Activated naive CD4-positive, alpha-beta T cell treated with anti-CD3 and anti-CD28 coated beads for 36 hours (primary cell): Measurements from ENCODE around the gene DMKN. TPM values are rescaled to one million over a fixed set of nuclear protein-coding genes. Genes with fewer than 3 reads are reported as not detected.

Experiments
- CTCF ChIA-PET: fragments of 350-600 bp; sonication (Branson Sonifier 250); formaldehyde crosslinking; loops from one replicate; lab custom pipeline; 2021; ENCODE audit warnings: antibody characterized with exemption; lab: Charles Lee
- DNase-seq: peaks from one replicate; pipeline ENCODE4 v3.0.0-alpha.2; 2020
- H3K27ac Mint-ChIP-seq: one replicate; pipeline ENCODE4 v1.8.0; 2021; ENCODE audit warnings: mild to moderate bottlenecking, mixed read lengths
- H3K27me3 Mint-ChIP-seq: one replicate; pipeline ENCODE4 v1.8.0; 2021; ENCODE audit warnings: low read depth, mixed read lengths
- H3K36me3 Mint-ChIP-seq: one replicate; pipeline ENCODE4 v1.8.0; 2021; ENCODE audit warnings: low read depth, mixed read lengths
- H3K4me1 Mint-ChIP-seq: one replicate; pipeline ENCODE4 v1.8.0; 2021; ENCODE audit warnings: low read depth, mixed read lengths
- H3K4me3 Mint-ChIP-seq: one replicate; pipeline ENCODE4 v1.8.0; 2021; ENCODE audit warnings: mild to moderate bottlenecking, moderate library complexity, mixed read lengths
- H3K9me3 Mint-ChIP-seq: one replicate; pipeline ENCODE4 v1.8.0; 2021; ENCODE audit warnings: mixed read lengths
- intact Hi-C: fragments of 100-400 bp; cut with micrococcal nuclease; formaldehyde crosslinking; loops from one replicate; pipeline ENCODE4 v1.15.1; 2023
- total RNA-seq, 2 experiments: library from RNA; stranded (reverse); gene quantifications; one replicate each; pipeline ENCODE4 v1.2.3, GENCODE V29; 2021

DMKN gene
- total RNA-seq, 2 experiments from 2014 or later: 0.86 to 1.7 TPM

DNA sequence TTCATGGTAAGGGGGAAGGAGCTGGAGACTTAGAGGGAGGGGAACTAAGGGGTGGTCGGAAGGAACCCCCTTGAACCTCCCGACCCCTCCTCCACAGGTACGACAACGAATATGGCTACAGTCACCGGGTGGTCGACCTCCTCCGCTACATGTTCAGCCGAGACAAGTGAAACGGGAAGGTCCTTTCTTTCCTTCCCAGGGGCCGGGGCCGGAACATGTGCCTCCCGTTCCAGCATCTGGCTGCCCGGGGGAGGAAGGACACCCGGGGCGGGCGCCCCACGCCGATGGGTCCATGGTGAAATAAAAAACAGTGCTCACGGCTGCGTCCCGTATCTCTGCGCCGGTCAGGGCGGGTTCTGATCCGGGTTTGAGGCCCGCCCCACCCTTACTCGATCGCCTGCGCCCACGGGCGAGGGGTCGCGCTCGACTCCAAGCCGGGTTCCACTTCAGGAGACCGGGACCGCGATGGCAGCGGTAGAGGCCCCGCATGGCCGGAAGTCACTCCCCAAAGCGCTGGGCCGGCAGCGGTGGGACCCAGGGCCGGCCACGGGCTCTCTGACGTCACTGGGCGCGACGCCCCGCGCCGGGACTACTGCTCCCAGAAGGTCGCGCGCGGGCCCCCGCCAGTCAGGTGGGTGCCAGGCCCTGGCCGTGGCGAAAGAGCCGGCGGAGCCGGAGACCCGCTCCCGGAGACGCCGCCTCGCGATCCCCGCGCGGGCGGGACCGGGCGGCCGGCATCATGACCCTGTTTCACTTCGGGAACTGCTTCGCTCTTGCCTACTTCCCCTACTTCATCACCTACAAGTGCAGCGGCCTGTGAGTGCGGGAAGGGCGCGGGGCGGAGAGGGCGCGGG is 31.8 kb upstream of the DMKN start, which contains the start of gene TMEM147:
Gene TMEM147, plus strand, starts transcription at position 626 of the 854 bp plus-strand sequence. Its CDS starts 114 bp downstream, at position 740.
- no peaks in the 10 kb centered on the region for H3K27me3 Mint-ChIP-seq
- CTCF ChIA-PET: interaction anchor here (1.2 kb wide), 1 partner anchor 34 kb away, joined by 3 read pairs; no protein-coding TSS in a partner anchor
- DNase-seq: peak; percentile 85
- no peaks in the 10 kb centered on the region for H3K9me3 Mint-ChIP-seq
- H3K4me3 Mint-ChIP-seq: peak within 1 kb of the TSS; percentile 87
- intact Hi-C loops: loop anchor here (1.0 to 5.0 kb wide), 6 partner anchors 67 to 357 kb away; partner anchors contain the start of genes ETV2, HAUS5, HCST and NFKBID
- H3K4me1 Mint-ChIP-seq: peaks cover 38% of the 10 kb centered on the region
- peaks cover 15% of the 10 kb centered on the region for H3K36me3 Mint-ChIP-seq
- peak within 1 kb of the TSS; percentile 90 for H3K27ac Mint-ChIP-seq

DNA sequence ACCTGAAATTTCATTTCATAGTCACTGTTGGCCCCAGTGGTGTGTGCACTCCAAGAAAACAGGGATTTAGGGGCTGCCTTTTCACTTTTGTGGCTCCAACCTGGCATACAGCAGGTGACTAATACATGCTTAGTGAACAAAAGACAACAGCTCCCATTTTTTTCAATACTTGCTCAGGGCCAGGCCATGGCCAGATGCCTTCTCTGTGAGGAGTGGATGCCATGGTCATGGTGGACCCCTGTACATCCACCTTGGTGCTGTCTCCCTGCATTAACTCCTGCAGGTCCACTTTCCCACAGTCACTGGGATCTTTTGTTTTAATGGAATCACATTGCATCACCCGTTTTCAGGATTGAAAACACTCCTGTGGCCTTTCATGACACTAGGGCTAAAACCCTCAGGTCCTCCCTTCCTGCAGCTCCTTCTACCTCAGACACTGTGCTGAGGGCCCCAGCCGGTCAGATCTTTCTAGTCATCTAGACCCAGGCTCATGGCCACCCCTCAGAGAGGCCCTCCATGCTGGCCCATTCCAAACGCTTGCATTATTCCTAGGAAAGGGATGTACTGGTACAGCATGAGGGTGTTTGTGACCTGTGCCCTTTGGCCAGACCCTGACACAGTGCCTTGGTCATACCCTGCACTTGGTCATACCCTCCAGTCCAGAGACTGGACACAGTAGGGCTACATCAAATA is 30.8 kb upstream of the DMKN start:
- intact Hi-C loops: no loop called here
- DNase-seq: no peak
- H3K9me3 Mint-ChIP-seq: no peaks in the 10 kb centered on the region
- CTCF ChIA-PET: interaction anchor here (1.2 kb wide), 1 partner anchor 34 kb away, joined by 3 read pairs; no protein-coding TSS in a partner anchor
- H3K4me3 Mint-ChIP-seq: peak overlapping the region; percentile 87
- peak overlapping the region; percentile 68 for H3K27ac Mint-ChIP-seq
- H3K27me3 Mint-ChIP-seq: no peaks in the 10 kb centered on the region
- H3K4me1 Mint-ChIP-seq: peaks cover 37% of the 10 kb centered on the region
- H3K36me3 Mint-ChIP-seq: peaks cover 13% of the 10 kb centered on the region

DNA sequence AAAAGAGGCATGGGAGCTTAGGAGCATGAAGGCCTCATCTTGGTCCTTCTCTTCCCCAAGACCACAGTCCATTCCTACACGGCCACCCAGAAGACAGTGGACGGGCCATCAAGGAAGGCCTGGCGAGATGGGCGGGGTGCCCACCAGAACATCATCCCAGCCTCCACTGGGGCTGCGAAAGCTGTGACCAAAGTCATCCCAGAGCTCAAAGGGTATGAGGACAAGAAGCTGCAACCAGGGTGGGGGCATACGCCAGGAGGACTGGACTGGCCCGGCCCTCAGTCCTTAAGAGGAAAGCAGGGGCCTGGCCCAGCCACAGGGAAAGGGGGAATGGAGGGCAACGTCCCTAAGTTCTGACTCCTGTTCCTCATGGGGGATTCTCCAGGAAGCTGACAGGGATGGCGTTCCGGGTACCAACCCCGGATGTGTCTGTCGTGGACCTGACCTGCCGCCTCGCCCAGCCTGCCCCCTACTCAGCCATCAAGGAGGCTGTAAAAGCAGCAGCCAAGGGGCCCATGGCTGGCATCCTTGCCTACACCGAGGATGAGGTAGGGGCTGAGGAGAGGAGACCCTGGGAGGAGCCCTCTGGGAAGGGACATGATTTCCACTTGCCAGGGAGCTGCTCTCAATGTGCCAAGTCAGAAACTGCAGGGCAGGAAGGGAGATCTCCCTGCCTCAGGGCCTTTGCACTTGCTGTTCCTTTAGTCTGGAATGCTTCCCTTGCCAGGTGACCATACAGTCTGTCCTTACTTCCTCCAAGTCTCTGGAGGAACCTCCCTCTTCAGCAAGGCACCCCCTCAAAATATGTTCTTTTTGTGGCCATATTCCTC is 30.0 kb upstream of the DMKN start:
- CTCF ChIA-PET: no interaction called here
- H3K4me3 Mint-ChIP-seq: no peak overlapping the region
- no peak for DNase-seq
- intact Hi-C loops: no loop called here
- H3K27ac Mint-ChIP-seq: no peak overlapping the region
- H3K9me3 Mint-ChIP-seq: no peaks in the 10 kb centered on the region
- peaks cover 10% of the 10 kb centered on the region for H3K36me3 Mint-ChIP-seq
- peaks cover 31% of the 10 kb centered on the region for H3K4me1 Mint-ChIP-seq
- no peaks in the 10 kb centered on the region for H3K27me3 Mint-ChIP-seq

DNA sequence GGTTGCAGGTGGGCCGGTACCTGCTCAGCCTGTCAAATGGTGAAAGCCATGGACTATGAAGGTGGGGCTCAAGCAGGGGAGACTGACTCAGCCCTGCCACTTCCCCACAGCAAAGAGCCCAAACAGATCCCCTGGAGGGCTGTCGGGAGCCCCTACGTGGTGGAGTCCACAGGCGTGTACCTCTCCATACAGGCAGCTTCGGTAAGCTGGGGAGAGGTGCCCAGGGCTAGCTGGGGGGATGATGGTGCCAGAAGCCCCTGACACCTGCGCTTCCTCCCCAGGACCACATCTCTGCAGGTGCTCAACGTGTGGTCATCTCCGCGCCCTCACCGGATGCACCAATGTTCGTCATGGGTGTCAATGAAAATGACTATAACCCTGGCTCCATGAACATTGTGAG is 28.8 kb upstream of the DMKN start:
- Mint-ChIP-seq H3K27me3 (no peaks in the 10 kb centered on the region), H3K9me3 (no peaks in the 10 kb centered on the region), H3K4me1 (peaks cover 26% of the 10 kb centered on the region), H3K4me3 (no peak overlapping the region), H3K27ac (no peak overlapping the region), H3K36me3 (peaks cover 10% of the 10 kb centered on the region)
- no peak for DNase-seq
- CTCF ChIA-PET: no interaction called here
- intact Hi-C loops: no loop called here

DNA sequence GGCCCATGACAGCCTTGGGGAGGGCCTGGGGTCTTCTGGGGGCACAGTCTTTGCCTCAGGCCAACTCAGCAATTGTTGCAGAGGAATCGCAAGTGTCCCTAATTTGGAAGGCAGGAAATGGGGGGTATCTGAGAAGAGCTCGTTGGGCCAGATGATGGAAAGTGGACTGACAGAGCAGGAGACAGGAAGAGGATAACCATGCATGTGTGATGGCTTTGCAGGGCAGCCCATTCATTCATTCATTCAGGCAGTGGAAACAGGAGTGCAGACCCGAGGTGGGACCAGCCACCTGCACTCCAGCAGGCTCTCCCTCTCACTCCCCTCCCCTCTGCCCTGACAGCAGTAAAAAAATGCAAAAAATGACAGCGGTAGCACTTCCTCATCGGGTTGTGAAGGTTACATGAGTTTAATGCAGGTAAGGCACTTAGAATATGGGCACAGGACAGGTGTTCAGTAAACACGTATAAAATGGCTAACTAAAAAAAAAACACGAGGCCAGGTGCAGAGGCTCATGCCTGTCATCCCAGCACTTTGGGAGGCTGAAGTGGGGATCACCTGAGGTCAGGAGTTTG is 27.0 kb upstream of the DMKN start:
- Mint-ChIP-seq H3K4me1 (peaks cover 13% of the 10 kb centered on the region), H3K27me3 (no peaks in the 10 kb centered on the region), H3K4me3 (no peak overlapping the region), H3K36me3 (peaks cover 4% of the 10 kb centered on the region), H3K27ac (no peak overlapping the region), H3K9me3 (no peaks in the 10 kb centered on the region)
- CTCF ChIA-PET: no interaction called here
- no peak for DNase-seq
- intact Hi-C loops: no loop called here

DNA sequence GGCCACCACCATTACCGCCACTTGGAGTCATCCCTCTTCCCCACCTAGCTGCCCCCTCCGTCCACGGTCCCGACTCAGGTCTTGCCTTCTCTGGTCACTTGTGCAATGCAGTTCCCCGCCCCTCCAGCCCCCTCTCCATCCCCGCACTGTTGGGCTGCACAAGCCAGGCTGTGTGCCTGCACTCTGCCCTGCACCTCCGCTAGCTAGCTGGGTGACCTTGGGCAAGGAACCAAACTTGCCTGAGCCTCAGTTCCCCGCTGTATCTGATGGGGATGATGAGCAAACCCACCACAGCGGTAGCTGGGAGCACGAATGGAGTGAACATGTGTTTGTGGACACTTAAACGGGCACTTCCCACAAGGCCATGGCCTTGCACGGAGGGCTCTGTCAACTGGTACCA is 26.4 kb upstream of the DMKN start:
- Mint-ChIP-seq H3K27ac (no peak overlapping the region), H3K36me3 (peaks cover 3% of the 10 kb centered on the region), H3K9me3 (no peaks in the 10 kb centered on the region), H3K4me1 (peaks cover 13% of the 10 kb centered on the region), H3K27me3 (no peaks in the 10 kb centered on the region), H3K4me3 (no peak overlapping the region)
- CTCF ChIA-PET: no interaction called here
- no peak for DNase-seq
- intact Hi-C loops: no loop called here

DNA sequence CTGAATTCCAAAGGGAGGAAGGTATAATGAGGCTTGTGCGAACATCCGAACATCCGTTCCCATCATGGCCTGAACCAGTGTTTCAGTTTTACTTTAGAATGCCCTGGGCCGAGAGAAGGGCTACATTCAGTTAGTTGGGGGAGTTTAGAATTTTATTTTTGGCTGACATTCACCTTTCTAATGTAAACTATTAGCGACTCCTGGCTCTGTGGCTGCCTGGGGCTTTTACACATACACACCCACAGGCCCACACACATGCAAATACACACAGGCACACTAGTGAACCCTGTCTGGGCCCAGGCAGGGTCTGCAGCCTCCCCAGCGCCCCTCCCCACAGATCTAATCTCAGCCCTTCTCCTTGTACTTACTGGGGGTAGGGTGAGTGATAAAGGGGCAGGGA is 25.9 kb upstream of the DMKN start:
- intact Hi-C loops: no loop called here

DNA sequence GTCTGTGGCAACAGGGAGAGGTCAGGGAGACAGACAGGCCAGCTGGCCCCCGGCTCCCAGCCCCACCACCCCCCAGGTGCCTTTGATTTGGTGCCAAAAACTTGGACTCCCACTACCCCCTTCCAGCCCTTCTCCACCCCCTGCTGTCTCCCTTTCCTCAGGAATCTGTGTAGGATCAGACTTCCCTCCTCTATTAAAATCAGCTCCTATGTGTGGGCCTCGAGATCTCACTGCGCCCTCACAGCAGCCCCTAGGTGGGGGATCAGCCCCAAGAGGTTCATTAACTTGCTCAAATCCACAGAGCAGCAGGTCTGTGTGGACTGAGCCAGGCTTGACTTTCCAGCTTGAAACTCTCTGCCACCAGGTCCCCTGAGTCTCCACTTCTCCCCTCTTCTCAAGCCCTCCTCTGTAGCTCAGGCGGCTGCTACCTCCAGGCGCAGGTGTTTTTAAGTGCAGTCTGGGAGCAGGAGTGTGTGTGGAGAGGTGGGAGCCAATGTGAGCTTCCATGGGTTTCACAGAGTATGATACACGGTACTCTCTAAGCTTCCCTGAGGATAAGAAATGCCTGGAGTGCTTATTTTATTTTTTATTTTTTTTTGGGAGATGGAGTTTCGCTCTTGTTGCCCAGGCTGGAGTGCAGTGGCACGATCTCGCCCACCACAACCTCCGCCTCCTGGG is 21.5 kb upstream of the DMKN start:
- Mint-ChIP-seq H3K4me3 (no peak overlapping the region), H3K27me3 (peaks cover 10% of the 10 kb centered on the region), H3K4me1 (peaks cover 9% of the 10 kb centered on the region), H3K27ac (no peak overlapping the region), H3K36me3 (no peaks in the 10 kb centered on the region), H3K9me3 (no peaks in the 10 kb centered on the region)
- no peak for DNase-seq
- intact Hi-C loops: no loop called here
- CTCF ChIA-PET: no interaction called here

More for the DNA sequence above, 25.9 kb upstream of the DMKN start:
- peaks cover 7% of the 10 kb centered on the region for H3K4me1 Mint-ChIP-seq
- H3K27ac Mint-ChIP-seq: no peak overlapping the region
- DNase-seq: no peak
- no peak overlapping the region for H3K4me3 Mint-ChIP-seq
- H3K27me3 Mint-ChIP-seq: no peaks in the 10 kb centered on the region
- no peaks in the 10 kb centered on the region for H3K36me3 Mint-ChIP-seq
- CTCF ChIA-PET: interaction anchor here (0.6 kb wide), 1 partner anchor 109 kb away, joined by 3 read pairs; the partner anchor contains the start of gene COX6B1
- H3K9me3 Mint-ChIP-seq: no peaks in the 10 kb centered on the region

DNA sequence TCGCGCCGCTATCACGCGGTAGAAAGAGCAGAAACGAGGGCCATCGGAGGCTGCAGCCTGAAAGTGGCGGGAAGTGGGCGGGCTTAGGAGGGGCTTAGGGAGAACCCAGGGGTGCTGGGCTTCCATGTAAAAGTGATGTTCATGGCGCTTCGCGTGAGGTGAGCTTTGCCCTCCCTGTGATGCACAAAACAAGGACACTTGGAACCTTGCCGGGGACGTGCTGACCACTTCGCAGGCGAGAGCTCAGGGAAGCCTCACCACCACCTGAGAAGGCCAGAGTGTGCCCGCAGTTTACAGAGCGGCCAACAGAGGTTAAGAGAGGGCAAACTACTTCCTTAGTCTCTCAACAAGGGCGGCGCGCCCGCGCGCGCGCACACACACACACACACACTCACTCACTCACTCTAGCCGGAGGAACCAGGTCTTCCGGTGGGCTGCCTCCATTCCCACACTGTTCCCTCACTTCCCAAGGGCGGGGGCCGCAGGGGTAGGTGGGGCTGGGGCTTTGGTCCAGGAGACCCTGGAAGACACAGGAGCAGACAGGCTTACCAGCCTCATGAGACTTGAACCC is 20.5 kb upstream of the DMKN start:
- CTCF ChIA-PET: no interaction called here
- H3K36me3 Mint-ChIP-seq: no peaks in the 10 kb centered on the region
- H3K27me3 Mint-ChIP-seq: peaks cover 13% of the 10 kb centered on the region
- intact Hi-C loops: no loop called here
- peak overlapping the region; percentile 59 for H3K27ac Mint-ChIP-seq
- H3K4me3 Mint-ChIP-seq: peak overlapping the region; percentile 54
- peak; percentile 67 for DNase-seq
- no peaks in the 10 kb centered on the region for H3K9me3 Mint-ChIP-seq
- H3K4me1 Mint-ChIP-seq: peaks cover 9% of the 10 kb centered on the region

DNA sequence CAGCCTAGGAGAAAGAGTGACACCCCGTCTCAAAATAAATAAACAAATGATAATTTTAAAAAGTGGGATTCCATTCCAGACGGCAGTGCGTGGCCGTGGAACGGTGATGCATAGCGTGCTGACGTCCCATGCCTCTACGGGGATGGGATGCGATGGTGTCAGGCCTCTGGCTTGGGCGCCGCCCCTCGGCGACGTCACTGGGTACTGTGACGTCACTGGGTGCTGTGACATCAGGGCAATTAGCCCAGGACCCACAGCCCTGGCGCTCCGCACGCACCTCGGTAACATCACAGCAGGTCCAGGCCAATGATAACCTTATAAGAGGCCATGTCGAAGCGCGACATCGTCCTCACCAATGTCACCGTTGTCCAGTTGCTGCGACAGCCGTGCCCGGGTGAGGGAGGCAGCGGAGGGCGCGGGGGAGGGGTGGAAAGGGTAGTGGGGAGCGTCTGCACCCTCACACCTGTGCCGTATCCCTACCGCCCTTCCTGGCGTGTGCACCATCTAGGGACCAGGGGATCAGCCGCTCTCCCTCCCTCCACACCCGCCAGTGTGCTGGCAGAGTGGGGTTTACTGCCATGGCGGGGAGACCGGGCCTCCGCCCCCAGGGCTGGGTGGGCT is 19.9 kb upstream of the DMKN start, which contains the start of gene GAPDHS:
Gene GAPDHS, plus strand, starts transcription at position 256 of the 621 bp plus-strand sequence. Its CDS starts 72 bp downstream, at position 328.
- Mint-ChIP-seq H3K4me3 (peak within 1 kb of the TSS; percentile 54), H3K4me1 (peaks cover 9% of the 10 kb centered on the region), H3K27ac (peak within 1 kb of the TSS; percentile 59), H3K36me3 (no peaks in the 10 kb centered on the region), H3K9me3 (no peaks in the 10 kb centered on the region), H3K27me3 (peaks cover 13% of the 10 kb centered on the region)
- no peak for DNase-seq
- CTCF ChIA-PET: no interaction called here
- intact Hi-C loops: no loop called here
